Astrocyte (in vitro differentiated cells and primary cell): ENCODE data around the gene ZNF768. TPM values are rescaled to one million over a fixed set of nuclear protein-coding genes. Genes with fewer than 3 reads are reported as not detected.

Experiments
- DNase-seq: peaks from one replicate; pipeline ENCODE4 v3.0.0-alpha.2; 2010; ENCODE audit warnings: low read depth
- FAIRE-seq: peaks from 2 replicates; lab custom pipeline; 2011; peaks lifted over from hg19 to GRCh38; lab: Jason Lieb, UNC
- H2AFZ ChIP-seq: 2 replicates; pipeline ENCODE4 v1.6.0; 2012; ENCODE audit warnings: low read depth, low read length, inconsistent platforms
- H3K27ac ChIP-seq: 2 replicates; pipeline ENCODE4 v1.5.1; 2011; ENCODE audit warnings: low read depth, low read length, inconsistent platforms
- H3K27me3 ChIP-seq: 2 replicates; pipeline ENCODE4 v1.6.0; 2011; ENCODE audit warnings: low read length, inconsistent platforms; ENCODE audit not compliant: insufficient read depth
- H3K36me3 ChIP-seq: 2 replicates; pipeline ENCODE4 v1.5.1; 2011; ENCODE audit warnings: low read length, inconsistent platforms; ENCODE audit not compliant: insufficient read depth
- H3K4me1 ChIP-seq: 2 replicates; pipeline ENCODE4 v1.5.1; 2011; ENCODE audit warnings: low read length, inconsistent platforms; ENCODE audit not compliant: insufficient read depth
- H3K4me2 ChIP-seq: 2 replicates; pipeline ENCODE4 v1.6.0; 2012; ENCODE audit warnings: low read length, inconsistent platforms
- H3K4me3 ChIP-seq: 2 replicates; pipeline ENCODE4 v1.5.1; 2011; ENCODE audit warnings: low read depth, mild to moderate bottlenecking, low read length, inconsistent platforms; ENCODE audit not compliant: insufficient read depth
- H3K79me2 ChIP-seq: 2 replicates; pipeline ENCODE4 v1.6.0; 2012; ENCODE audit warnings: mild to moderate bottlenecking, low read length, inconsistent platforms; ENCODE audit not compliant: insufficient read depth
- H3K9ac ChIP-seq: 2 replicates; pipeline ENCODE4 v1.6.0; 2012; ENCODE audit warnings: mild to moderate bottlenecking, low read length, inconsistent platforms
- H3K9me3 ChIP-seq: 2 replicates; pipeline ENCODE4 v1.5.1; 2012; ENCODE audit warnings: low read depth, mild to moderate bottlenecking, low read length, inconsistent platforms; ENCODE audit not compliant: insufficient read depth
- H4K20me1 ChIP-seq: 2 replicates; pipeline ENCODE4 v1.6.0; 2012; ENCODE audit warnings: low read length, inconsistent platforms; ENCODE audit not compliant: insufficient read depth
- H3K27ac Mint-ChIP-seq: one replicate; pipeline ENCODE4 v1.8.0; 2021; ENCODE audit warnings: mild to moderate bottlenecking, mixed read lengths; ENCODE audit not compliant: unreplicated experiment
- H3K27me3 Mint-ChIP-seq: one replicate; pipeline ENCODE4 v1.8.0; 2021; ENCODE audit warnings: low read depth, mixed read lengths; ENCODE audit not compliant: unreplicated experiment
- H3K36me3 Mint-ChIP-seq: one replicate; pipeline ENCODE4 v1.8.0; 2021; ENCODE audit warnings: low read depth, mixed read lengths; ENCODE audit not compliant: unreplicated experiment
- H3K4me1 Mint-ChIP-seq: one replicate; pipeline ENCODE4 v1.8.0; 2021; ENCODE audit warnings: low read depth, mixed read lengths; ENCODE audit not compliant: unreplicated experiment
- H3K4me3 Mint-ChIP-seq: one replicate; pipeline ENCODE4 v1.8.0; 2021; ENCODE audit warnings: mild to moderate bottlenecking, moderate library complexity, mixed read lengths; ENCODE audit not compliant: unreplicated experiment
- H3K9me3 Mint-ChIP-seq: one replicate; pipeline ENCODE4 v1.8.0; 2021; ENCODE audit warnings: mild to moderate bottlenecking, mixed read lengths; ENCODE audit not compliant: unreplicated experiment
- CTCF ChIP-seq: IDR thresholded peaks from 2 replicates; pipeline ENCODE4 v1.5.1; 2011; ENCODE audit warnings: low read depth, mild to moderate bottlenecking, inconsistent platforms, low read length, moderate library complexity; ENCODE audit not compliant: insufficient read depth
- EZH2 ChIP-seq: IDR thresholded peaks from 2 replicates; pipeline ENCODE4 v1.6.1; 2012; ENCODE audit warnings: mild to moderate bottlenecking, low read length, inconsistent platforms; ENCODE audit not compliant: insufficient read depth
- total RNA-seq: library from RNA; stranded (reverse); gene quantifications from 2 replicates; pipeline ENCODE4 v1.2.1, GENCODE V29; 2021

The ZNF768 gene
- total RNA-seq, 1 donor from 2014 or later: 23.1 TPM

- no peaks in the 10 kb centered on the region for H3K79me2 ChIP-seq
These were observed 49.4 kb downstream of the ZNF768 start for GRCh38 chr16:30476991-30477390.

GRCh38 chr16:30474684-30475083 lies 51.7 kb downstream of the ZNF768 start:
- no peak for DNase-seq
- peaks cover 23% of the 10 kb centered on the region for H3K27me3 ChIP-seq
- no peak for FAIRE-seq
- no peaks in the 10 kb centered on the region for H3K36me3 ChIP-seq
- peaks cover 3% of the 10 kb centered on the region for H3K36me3 Mint-ChIP-seq
- no peaks in the 10 kb centered on the region for H3K4me1 ChIP-seq
- no peaks in the 10 kb centered on the region for H3K9me3 Mint-ChIP-seq
- TF ChIP-seq EZH2 (no peak), CTCF (no peak)
- peaks cover 22% of the 10 kb centered on the region for H3K27me3 Mint-ChIP-seq
- no peak overlapping the region for H3K4me3 ChIP-seq
- no peak overlapping the region for H3K4me2 ChIP-seq
- H3K27ac ChIP-seq: no peak overlapping the region
- no peak overlapping the region for H3K9ac ChIP-seq
- no peak overlapping the region for H2AFZ ChIP-seq
- H4K20me1 ChIP-seq: no peaks in the 10 kb centered on the region
- H3K4me1 Mint-ChIP-seq: no peaks in the 10 kb centered on the region
- no peaks in the 10 kb centered on the region for H3K9me3 ChIP-seq
- H3K4me3 Mint-ChIP-seq: no peak overlapping the region
- no peaks in the 10 kb centered on the region for H3K79me2 ChIP-seq
- no peak overlapping the region for H3K27ac Mint-ChIP-seq

More at GRCh38 chr16:30476991-30477390, 49.4 kb downstream of the ZNF768 start:
- no peak overlapping the region for H3K9ac ChIP-seq
- H4K20me1 ChIP-seq: no peaks in the 10 kb centered on the region
- H3K4me1 Mint-ChIP-seq: no peaks in the 10 kb centered on the region
- H3K4me1 ChIP-seq: no peaks in the 10 kb centered on the region
- no peak overlapping the region for H3K4me3 Mint-ChIP-seq
- no peak for DNase-seq
- H3K27ac ChIP-seq: no peak overlapping the region
- no peak for FAIRE-seq
- H3K9me3 ChIP-seq: no peaks in the 10 kb centered on the region
- no peaks in the 10 kb centered on the region for H3K9me3 Mint-ChIP-seq
- no peaks in the 10 kb centered on the region for H3K36me3 ChIP-seq
- H3K4me3 ChIP-seq: no peak overlapping the region
- no peak overlapping the region for H3K27ac Mint-ChIP-seq
- H3K27me3 ChIP-seq: peaks cover 26% of the 10 kb centered on the region
- peaks cover 3% of the 10 kb centered on the region for H3K36me3 Mint-ChIP-seq
- no peak overlapping the region for H2AFZ ChIP-seq
- TF ChIP-seq CTCF: no peak
- no peak for TF ChIP-seq EZH2
- no peak overlapping the region for H3K4me2 ChIP-seq
- peaks cover 38% of the 10 kb centered on the region for H3K27me3 Mint-ChIP-seq

GRCh38 chr16:30474074-30474452 lies 52.3 kb downstream of the ZNF768 start:
- Histone ChIP-seq H3K4me3 (no peak overlapping the region), H2AFZ (no peak overlapping the region), H3K27ac (no peak overlapping the region), H3K79me2 (no peaks in the 10 kb centered on the region), H3K4me2 (no peak overlapping the region), H3K4me1 (no peaks in the 10 kb centered on the region), H4K20me1 (no peaks in the 10 kb centered on the region), H3K9me3 (no peaks in the 10 kb centered on the region), H3K27me3 (peaks cover 23% of the 10 kb centered on the region), H3K36me3 (no peaks in the 10 kb centered on the region), H3K9ac (no peak overlapping the region)
- no peak overlapping the region for H3K27ac Mint-ChIP-seq
- DNase-seq: no peak
- H3K4me3 Mint-ChIP-seq: no peak overlapping the region
- TF ChIP-seq EZH2: peak; percentile 62
- TF ChIP-seq CTCF: no peak
- no peak for FAIRE-seq
- H3K36me3 Mint-ChIP-seq: peaks cover 3% of the 10 kb centered on the region
- H3K9me3 Mint-ChIP-seq: no peaks in the 10 kb centered on the region
- H3K4me1 Mint-ChIP-seq: peaks cover 2% of the 10 kb centered on the region
- H3K27me3 Mint-ChIP-seq: peaks cover 22% of the 10 kb centered on the region
